ENCODE measurements around the gene RUSF1. TPM values are rescaled to one million over a fixed set of nuclear protein-coding genes. Genes with fewer than 3 reads are reported as not detected.

The RUSF1 gene
- polyA plus RNA-seq, 1 donor (not counting 4 experiments of a cell fraction or from before 2014, with no cell fraction given) = 17.4 TPM

DNA sequence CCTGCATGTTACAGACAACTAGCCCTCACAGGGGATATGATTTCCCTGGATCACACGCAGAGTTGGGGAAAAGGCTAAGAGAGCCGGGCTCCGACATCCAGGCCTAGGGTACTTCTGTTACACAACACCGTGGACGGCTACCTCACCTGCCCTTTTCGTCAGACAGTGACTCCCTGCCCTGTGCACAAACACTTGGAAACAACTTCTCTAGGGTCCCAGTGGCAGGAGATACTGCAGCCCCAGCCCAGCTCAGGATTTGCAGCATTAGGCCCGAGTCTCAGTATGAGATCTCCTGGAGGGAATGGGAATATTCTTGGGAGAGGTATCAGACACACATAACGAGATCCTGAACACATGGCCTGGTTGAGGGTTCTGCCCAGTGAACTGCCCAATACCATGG lies 8.3 kb downstream of the RUSF1 start:
- FAIRE-seq (no peak), DNase-seq (ENCODE audit: low read depth, low spot score) (no peak)
- no peaks in the 10 kb centered on the region for H4K20me1 ChIP-seq (ENCODE audit: control insufficient read depth, extremely low read depth, insufficient read depth, low read length)
- H2AFZ ChIP-seq (ENCODE audit: control insufficient read depth, low read length) = no peak overlapping the region
- no peaks in the 10 kb centered on the region for H3K27me3 ChIP-seq (ENCODE audit: control insufficient read depth, extremely low read depth, insufficient read depth, low read length)
- H3K4me1 ChIP-seq (ENCODE audit: control insufficient read depth, extremely low read depth, insufficient read depth, low read length) = no peaks in the 10 kb centered on the region
- H3K9me1 ChIP-seq (ENCODE audit: control insufficient read depth, extremely low read depth, insufficient read depth, low read length) = no peaks in the 10 kb centered on the region
- H3K4me2 ChIP-seq (ENCODE audit: control insufficient read depth, extremely low read depth, insufficient read depth, low read depth, low read length) = no peak overlapping the region
- H3K9me3 ChIP-seq (ENCODE audit: control insufficient read depth, low read depth, low read length) = no peaks in the 10 kb centered on the region
- H3K27ac ChIP-seq (ENCODE audit: control insufficient read depth, insufficient read depth, low read length) = no peak overlapping the region
- peaks cover 16 to 22% of the 10 kb centered on the region in 2 experiments for H3K36me3 ChIP-seq (ENCODE audit: control insufficient read depth in 2 of 2, extremely low read depth in 1 of 2, insufficient read depth in 2 of 2, low read length in 2 of 2)
- H3K4me3 ChIP-seq (ENCODE audit: control insufficient read depth in 2 of 3, extremely low read depth in 1 of 3, insufficient read depth in 2 of 3, low read depth in 1 of 3, low read length in 3 of 3) = no peak overlapping the region
- no peaks in the 10 kb centered on the region for H3K79me2 ChIP-seq (ENCODE audit: control insufficient read depth, insufficient read depth, low read length)
- dilution Hi-C loops (cut with MboI; ENCODE audit: extremely low pct_ligation_motif_present, low sequenced_read_pairs) = no loop called here
- no peak for TF ChIP-seq CTCF (optimal IDR thresholded peaks at IDR 0.05 in 1 of 3, IDR thresholded peaks at IDR 0.05 in 1 of 3, conservative IDR thresholded peaks at IDR 0.05 in 1 of 3; ENCODE audit: extremely low read depth in 1 of 3, insufficient read depth in 2 of 3, low read length in 3 of 3)
- no peak overlapping the region for H3K9ac ChIP-seq (ENCODE audit: control insufficient read depth, extremely low read depth, insufficient read depth, low read length)

DNA sequence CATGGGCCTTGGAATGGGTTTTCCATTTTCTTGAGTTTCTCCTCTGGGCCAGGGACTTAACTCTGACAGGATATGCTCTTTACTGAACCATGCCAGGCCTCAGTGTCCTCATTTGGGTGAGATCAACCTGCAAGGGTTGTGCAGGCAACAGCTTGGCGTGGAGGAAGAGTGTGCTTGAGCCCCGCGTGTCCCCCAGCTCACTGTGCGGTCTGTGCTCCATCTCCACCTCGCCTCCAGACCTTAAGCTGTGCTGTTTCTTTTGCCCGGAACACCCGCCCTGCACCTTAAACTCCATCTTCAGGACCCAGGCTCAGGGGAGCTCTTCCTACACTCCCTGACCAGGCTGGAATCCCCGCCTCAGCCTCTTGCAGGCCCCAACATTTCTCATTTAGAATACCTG lies 9.7 kb downstream of the RUSF1 start:
- Histone ChIP-seq H3K4me2 (ENCODE audit: control insufficient read depth, extremely low read depth, insufficient read depth, low read depth, low read length) (no peak overlapping the region), H3K9me3 (ENCODE audit: control insufficient read depth, low read depth, low read length) (no peaks in the 10 kb centered on the region), H3K9me1 (ENCODE audit: control insufficient read depth, extremely low read depth, insufficient read depth, low read length) (no peaks in the 10 kb centered on the region), H3K27me3 (ENCODE audit: control insufficient read depth, extremely low read depth, insufficient read depth, low read length) (no peaks in the 10 kb centered on the region), H4K20me1 (ENCODE audit: control insufficient read depth, extremely low read depth, insufficient read depth, low read length) (no peaks in the 10 kb centered on the region), H3K79me2 (ENCODE audit: control insufficient read depth, insufficient read depth, low read length) (no peaks in the 10 kb centered on the region), H3K4me3 (ENCODE audit: control insufficient read depth in 2 of 3, extremely low read depth in 1 of 3, insufficient read depth in 2 of 3, low read depth in 1 of 3, low read length in 3 of 3) (no peak overlapping the region), H3K4me1 (ENCODE audit: control insufficient read depth, extremely low read depth, insufficient read depth, low read length) (no peaks in the 10 kb centered on the region), H3K27ac (ENCODE audit: control insufficient read depth, insufficient read depth, low read length) (no peak overlapping the region), H2AFZ (ENCODE audit: control insufficient read depth, low read length) (no peak overlapping the region), H3K36me3 (ENCODE audit: control insufficient read depth in 2 of 2, extremely low read depth in 1 of 2, insufficient read depth in 2 of 2, low read length in 2 of 2) (peaks cover 16 to 24% of the 10 kb centered on the region in 2 experiments), H3K9ac (ENCODE audit: control insufficient read depth, extremely low read depth, insufficient read depth, low read length) (no peak overlapping the region)
- FAIRE-seq (no peak), DNase-seq (ENCODE audit: low read depth, low spot score) (no peak)
- TF ChIP-seq CTCF (optimal IDR thresholded peaks at IDR 0.05 in 1 of 3, IDR thresholded peaks at IDR 0.05 in 1 of 3, conservative IDR thresholded peaks at IDR 0.05 in 1 of 3; ENCODE audit: extremely low read depth in 1 of 3, insufficient read depth in 2 of 3, low read length in 3 of 3) (no peak), EZH2 (IDR thresholded peaks at IDR 0.05; ENCODE audit: low read length) (no peak)
- dilution Hi-C loops (cut with MboI; ENCODE audit: extremely low pct_ligation_motif_present, low sequenced_read_pairs) = no loop called here
